HepG2 (cell line): ENCODE measurements around the gene SMARCA2. TPM values are rescaled to one million over a fixed set of nuclear protein-coding genes. Genes with fewer than 3 reads are reported as not detected.

ENCODE experiments used
- ATAC-seq: fragments of 200-7000 bp; cut with Tn5 transposase; 3 replicates; pipeline ENCODE4 v1.9.1; 2020; ENCODE audit warnings: mild to moderate bottlenecking, moderate library complexity
- BruUV-seq: library from RNA; stranded (reverse); fragments of 400-500 nt; replicated peaks from 2 replicates; lab custom pipeline; 2021; lab: Mats Ljungman, UMichigan
- CTCF ChIA-PET: fragments of 300-600 bp; formaldehyde crosslinking; extraction: SDS; loops from one replicate; lab custom pipeline; 2021; ENCODE audit warnings: low total read pairs, inconsistent platforms, low intra/inter-chr PET ratio; lab: Yijun Ruan, JAX
- POLR2A ChIA-PET: fragments of 350-600 bp; sonication (Branson Sonifier 250); formaldehyde crosslinking; loops from one replicate; lab custom pipeline; 2020; ENCODE audit warnings: antibody characterized with exemption, inconsistent platforms; lab: Yijun Ruan, JAX
- DNase-seq: peaks from one replicate; pipeline ENCODE4 v3.0.0-alpha.2; 2015; ENCODE audit warnings: low spot score
- FAIRE-seq: peaks from 3 replicates; lab custom pipeline; 2011; peaks lifted over from hg19 to GRCh38; lab: Jason Lieb, UNC
- H2AFZ ChIP-seq: one replicate; pipeline ENCODE4 v1.6.1; 2011; ENCODE audit warnings: low read length, inconsistent platforms
- H3K27ac ChIP-seq: fragments of 300-600 bp; 3 replicates; pipeline ENCODE4 v1.8.0; 2011; ENCODE audit warnings: mixed run types, mild to moderate bottlenecking, mixed read lengths, low read length, inconsistent platforms; ENCODE audit not compliant: insufficient read depth; ENCODE audit errors: extremely low read length
- H3K27me3 ChIP-seq, 2 experiments: fragments of 200-600 bp in 1 of 2; 2 replicates in 1 of 2; 3 replicates in 1 of 2; pipeline versions ENCODE4 v1.6.0 to v1.8.0; 2011; ENCODE audit warnings: low read length in 2 of 2, mild to moderate bottlenecking in 2 of 2, moderate library complexity in 2 of 2, inconsistent platforms in 1 of 2; ENCODE audit not compliant: insufficient read depth in 2 of 2, control insufficient read depth in 1 of 2
- H3K36me3 ChIP-seq, 2 experiments: fragments of 200-600 bp in 1 of 2; replicated peaks in 1 of 2; 2 replicates in 1 of 2; 3 replicates in 1 of 2; pipeline versions ENCODE4 v1.5.1 to v1.8.0; 2011; ENCODE audit warnings: low read length in 2 of 2, inconsistent platforms in 1 of 2; ENCODE audit not compliant: insufficient read depth in 2 of 2, control insufficient read depth in 1 of 2
- H3K4me1 ChIP-seq: 2 replicates; pipeline ENCODE4 v1.5.1; 2012; ENCODE audit warnings: low read length, inconsistent platforms; ENCODE audit not compliant: insufficient read depth
- H3K4me2 ChIP-seq: 2 replicates; pipeline ENCODE4 v1.6.0; 2011; ENCODE audit warnings: low read depth, low read length, inconsistent platforms
- H3K4me3 ChIP-seq, 3 experiments: fragments of 200-600 bp in 1 of 3; sonication (generic), shearing (Covaris generic) in 1 of 3; replicated peaks in 1 of 3; 2 replicates each; pipeline ENCODE4 v1.5.1; 2011 to 2016; ENCODE audit warnings: low read length in 3 of 3, inconsistent platforms in 2 of 3, low read depth in 2 of 3, mild to moderate bottlenecking in 2 of 3, control low read depth in 1 of 3, mixed read lengths in 1 of 3; ENCODE audit not compliant: insufficient read depth in 1 of 3
- H3K79me2 ChIP-seq: one replicate; pipeline ENCODE4 v1.6.1; 2011; ENCODE audit warnings: low read length, inconsistent platforms; ENCODE audit not compliant: insufficient read depth
- H3K9ac ChIP-seq: 2 replicates; pipeline ENCODE4 v1.6.0; 2011; ENCODE audit warnings: mild to moderate bottlenecking, low read depth, low read length, inconsistent platforms; ENCODE audit not compliant: insufficient read depth
- H3K9me3 ChIP-seq: 2 replicates; pipeline ENCODE4 v1.5.1; 2012; ENCODE audit warnings: mild to moderate bottlenecking, low read length
- H4K20me1 ChIP-seq: 2 replicates; pipeline ENCODE4 v1.6.0; 2011; ENCODE audit warnings: inconsistent platforms, mild to moderate bottlenecking, low read length, moderate library complexity; ENCODE audit not compliant: insufficient read depth
- CEBPB ChIP-seq: IDR thresholded peaks from 2 replicates; pipeline ENCODE4 v1.6.1; 2011; ENCODE audit warnings: low read depth, low read length, improper control_type of control experiment, borderline replicate concordance
- RERE ChIP-seq: IDR thresholded peaks from 2 replicates; pipeline ENCODE4 v1.6.1; 2016; ENCODE audit warnings: low read depth, missing genetic modification reagents, missing compliant biosample characterization
- ZNF224 ChIP-seq: sonication (generic); formaldehyde crosslinking; IDR thresholded peaks from 2 replicates; pipeline ENCODE4 v1.5.0; 2020; ENCODE audit warnings: mild to moderate bottlenecking, missing genetic modification reagents
- ZNF580 ChIP-seq: IDR thresholded peaks from 2 replicates; pipeline ENCODE4 v1.6.1; 2016; ENCODE audit warnings: low read depth, borderline replicate concordance
- WGBS: methylation state at CpG from one replicate; pipeline ENCODE4 v1.1.6; 2017; ENCODE audit warnings: low lambda C conversion rate; 5-methylcytosine and 5-hydroxymethylcytosine counted together
- in situ Hi-C: cut with HindIII; loops from 2 replicates; pipeline ENCODE4 v1.10.0; 2017; ENCODE audit warnings: low pct_unique_long_range_greater_than_20kb; ENCODE audit not compliant: extremely low pct_ligation_motif_present
- intact Hi-C: fragments of 100-400 bp; cut with micrococcal nuclease; formaldehyde crosslinking; loops from one replicate; pipeline ENCODE4 v1.10.0; 2022; ENCODE audit not compliant: unreplicated experiment
- polyA plus RNA-seq, 8 experiments: library from polyadenylated mRNA; depleted of rRNA in 3 of 8; stranded (reverse) in 7 of 8; unstranded in 1 of 8; fragments of >200 nt; fragmentation: Illumina TruSeq in 4 of 8; extraction: Trizol in 4 of 8; gene quantifications; 2 replicates each; pipeline versions ENCODE4 v1.2.1 to v1.2.3, GENCODE V29; 2011 to 2016; ENCODE audit warnings: low read depth in 4 of 8, missing spikeins in 1 of 8, mixed read lengths in 1 of 8; ENCODE audit not compliant: insufficient read depth in 1 of 8
- total RNA-seq, 5 experiments: library from RNA; depleted of rRNA; stranded (reverse); fragments of >200 nt; fragmentation: Illumina TruSeq; extraction: Trizol; gene quantifications; 2 replicates each; pipeline ENCODE4 v1.2.3, GENCODE V29; 2016; ENCODE audit warnings: low read depth in 1 of 5

Gene SMARCA2
- total and polyA plus RNA-seq, 2 of the 13 experiments (the other 11 are each of a cell fraction or from before 2014, with no cell fraction given) = 22.5 to 23.7 TPM

- Histone ChIP-seq H3K27ac (no peak overlapping the region), H4K20me1 (no peaks in the 10 kb centered on the region; the same call in 1 of the 2 replicates), H3K79me2 (no peaks in the 10 kb centered on the region), H3K27me3 (no peaks in the 10 kb centered on the region), H3K9ac (no peak overlapping the region), H3K4me3 (no peak overlapping the region), H3K4me1 (0 out of 2 replicates have a peak, but pooled peaks cover 11% of the 10 kb centered on the region), H3K4me2 (no peak overlapping the region), H3K9me3 (no peaks in the 10 kb centered on the region), H3K36me3 (no peaks in the 10 kb centered on the region), H2AFZ (no peak overlapping the region)
- no peak for DNase-seq
- BruUV-seq = no TSS peak
- no peak for ATAC-seq
- in situ Hi-C loops = no loop called here
- FAIRE-seq = no peak
- POLR2A ChIA-PET = no interaction called here
- CTCF ChIA-PET = no interaction called here
- WGBS = 93% methylated on average over 4 of the region's 5 CpGs
- intact Hi-C loops = no loop called here
- TF ChIP-seq ZNF224 (CRISPR knock-in tag) = no peak
Measured at GRCh38 chr9:2150338-2150737, 135.2 kb downstream of the SMARCA2 start.

GRCh38 chr9:2151171-2151570, 136.0 kb downstream of the SMARCA2 start:
- FAIRE-seq = no peak
- no TSS peak for BruUV-seq

More at GRCh38 chr9:2151171-2151570, 136.0 kb downstream of the SMARCA2 start:
- Histone ChIP-seq H3K36me3 (no peaks in the 10 kb centered on the region), H3K4me2 (no peak overlapping the region), H3K9ac (no peak overlapping the region), H2AFZ (no peak overlapping the region), H3K4me1 (0 out of 2 replicates have a peak, but pooled peaks cover 11% of the 10 kb centered on the region), H3K27me3 (no peaks in the 10 kb centered on the region), H3K4me3 (no peak overlapping the region), H3K27ac (no peak overlapping the region), H3K9me3 (no peaks in the 10 kb centered on the region), H3K79me2 (no peaks in the 10 kb centered on the region), H4K20me1 (no peaks in the 10 kb centered on the region; the same call in 1 of the 2 replicates)
- 80% methylated on average over 6 of the region's 6 CpGs for WGBS
- in situ Hi-C loops = no loop called here
- ChIA-PET POLR2A (no interaction called here), CTCF (no interaction called here)
- TF ChIP-seq CEBPB = no peak
- TF ChIP-seq ZNF580 (CRISPR knock-in tag) = no peak
- no peak for TF ChIP-seq RERE (CRISPR knock-in tag)
- DNase-seq (no peak), ATAC-seq (no peak)
- intact Hi-C loops = no loop called here
